HG03521 (cell line): Measurements from ENCODE around the gene KRTAP3-2.
"Not testable (repeated sequence)": the region's sequence is repeated elsewhere in the genome, so short reads cannot be mapped to it uniquely, and the experiment has no call there.

Experiments
- ATAC-seq: cut with Tn5 transposase; IDR thresholded peaks from one replicate; pipeline ENCODE4 v1.9.1; 2021; ENCODE audit warnings: mild to moderate bottlenecking, moderate library complexity; ENCODE audit not compliant: unreplicated experiment

KRTAP3-2 gene

GRCh38 chr17:40999563-40999962, at the start of gene KRTAP3-2:
KRTAP3-2 (minus strand) TSS chr17:40999906; CDS start chr17:40999853, 53 bp downstream.
- ATAC-seq, result not testable (repeated sequence)

DNA sequence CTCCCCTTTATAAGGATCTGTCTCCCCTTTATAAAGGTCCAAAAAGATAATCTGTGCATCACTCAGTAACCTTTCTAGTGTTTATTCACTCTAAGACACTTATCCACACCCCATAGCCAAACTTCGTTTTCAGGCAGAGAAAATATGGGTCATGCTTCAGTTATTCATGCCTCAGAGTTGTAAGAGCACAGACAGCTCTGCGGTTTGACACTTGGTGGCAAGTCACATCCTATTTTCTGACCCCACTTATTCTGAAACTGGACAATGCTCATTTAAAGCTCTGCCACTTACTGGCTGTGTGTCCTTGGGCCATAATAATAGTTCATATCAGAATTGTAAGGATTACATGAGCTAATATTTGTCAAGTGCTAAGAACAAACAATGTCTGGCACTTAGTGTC, 49.4 kb upstream of the KRTAP3-2 start:
- no peak for ATAC-seq

DNA sequence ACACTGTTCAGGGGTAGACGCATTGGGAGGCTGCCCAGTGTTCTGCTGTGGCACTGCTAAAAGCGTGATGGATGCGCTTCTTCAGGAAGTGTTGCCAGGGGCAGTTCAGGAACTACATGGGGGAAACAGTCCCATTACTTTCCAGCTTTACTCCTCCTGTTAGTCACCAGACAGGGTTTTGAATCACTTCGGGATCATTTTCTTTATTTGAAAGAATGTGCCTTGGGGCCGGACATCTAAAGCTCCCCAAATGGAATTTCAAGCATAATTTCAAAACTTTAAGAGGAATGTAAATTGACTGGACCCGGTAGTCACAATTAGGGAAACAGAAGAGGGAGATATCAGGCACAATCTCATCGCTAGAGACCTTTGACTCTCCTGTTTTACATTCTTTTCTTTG, 48.7 kb upstream of the KRTAP3-2 start:
- no peak for ATAC-seq

- not testable (repeated sequence) for ATAC-seq
Observed at GRCh38 chr17:41046735-41047465, 47.2 kb upstream of the KRTAP3-2 start, which contains the start of gene KRTAP2-1. KRTAP2-1 (minus strand) TSS chr17:41047316; CDS start chr17:41047267, 49 bp downstream.

DNA sequence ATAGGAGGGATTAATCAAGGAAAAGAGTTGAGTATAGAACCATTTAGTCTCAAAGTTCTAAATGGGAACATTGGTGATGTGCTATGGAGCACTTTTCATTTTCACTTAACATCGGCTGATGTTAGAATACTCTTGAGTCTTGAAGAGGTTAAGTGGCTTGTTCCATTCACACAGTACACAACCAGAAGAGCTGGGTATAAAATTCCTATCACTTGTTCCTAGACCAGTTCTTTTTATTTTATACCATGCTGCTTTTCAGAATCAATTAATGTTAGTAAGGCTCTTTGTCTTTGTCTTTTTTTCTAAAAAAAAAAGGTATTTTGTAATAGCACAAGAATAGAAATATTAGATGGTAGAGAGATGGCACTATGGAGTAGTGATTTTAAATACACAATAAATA, 43.2 kb upstream of the KRTAP3-2 start:
- no peak for ATAC-seq

GRCh38 chr17:41040783-41041571, 41.3 kb upstream of the KRTAP3-2 start, which contains the start of gene KRTAP1-1:
KRTAP1-1 (minus strand) TSS chr17:41041450; CDS start chr17:41041397, 53 bp downstream.
- not testable (repeated sequence) for ATAC-seq

- no peak for ATAC-seq
Observed at GRCh38 chr17:41037853-41038350, 38.2 kb upstream of the KRTAP3-2 start.

GRCh38 chr17:41034346-41034935, 34.7 kb upstream of the KRTAP3-2 start, which contains the start of gene KRTAP1-3:
KRTAP1-3 (minus strand) TSS chr17:41034874; CDS start chr17:41034821, 53 bp downstream.
- not testable (repeated sequence) for ATAC-seq

DNA sequence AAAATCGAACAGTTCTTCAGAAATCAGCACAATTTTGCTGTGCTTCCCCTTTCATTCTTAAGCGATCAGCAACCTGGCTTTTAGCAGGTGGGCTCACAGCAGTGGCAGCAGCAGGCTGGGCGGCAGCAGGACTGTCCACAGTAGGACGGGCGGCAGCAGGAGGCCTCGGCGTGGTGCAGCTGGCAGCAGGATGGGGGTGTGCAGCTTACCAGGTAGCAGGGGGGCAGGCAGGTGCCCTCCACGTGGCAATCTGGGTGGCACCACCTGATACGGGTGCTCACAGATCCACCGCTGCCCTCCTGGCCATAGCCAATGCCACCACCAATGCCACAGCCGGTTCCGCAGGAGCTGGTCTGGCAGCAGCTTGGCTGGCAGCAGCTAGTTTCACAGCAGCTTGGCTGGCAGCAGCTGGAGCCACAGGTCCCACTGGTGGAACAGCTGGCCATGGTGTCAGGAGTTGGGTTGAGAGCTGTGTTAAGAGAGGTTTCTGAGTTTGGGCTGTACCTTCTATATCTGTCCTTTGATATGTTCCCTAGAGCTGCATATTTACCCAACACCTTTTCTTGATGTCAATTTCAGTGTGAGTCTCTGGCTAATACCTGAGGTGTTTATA, 30.0 kb upstream of the KRTAP3-2 start, which contains the start of gene KRTAP1-4:
Gene KRTAP1-4, minus strand, starts transcription at position 563 of the 613 bp plus-strand sequence. Its CDS starts 117 bp downstream, at position 446.
- ATAC-seq, result no peak

GRCh38 chr17:41026715-41027471, 27.2 kb upstream of the KRTAP3-2 start, which contains the start of gene KRTAP1-5:
KRTAP1-5 (minus strand) TSS chr17:41027208; CDS start chr17:41027155, 53 bp downstream.
- no peak for ATAC-seq

GRCh38 chr17:41024697-41025096, 25.0 kb upstream of the KRTAP3-2 start:
- ATAC-seq, result no peak

DNA sequence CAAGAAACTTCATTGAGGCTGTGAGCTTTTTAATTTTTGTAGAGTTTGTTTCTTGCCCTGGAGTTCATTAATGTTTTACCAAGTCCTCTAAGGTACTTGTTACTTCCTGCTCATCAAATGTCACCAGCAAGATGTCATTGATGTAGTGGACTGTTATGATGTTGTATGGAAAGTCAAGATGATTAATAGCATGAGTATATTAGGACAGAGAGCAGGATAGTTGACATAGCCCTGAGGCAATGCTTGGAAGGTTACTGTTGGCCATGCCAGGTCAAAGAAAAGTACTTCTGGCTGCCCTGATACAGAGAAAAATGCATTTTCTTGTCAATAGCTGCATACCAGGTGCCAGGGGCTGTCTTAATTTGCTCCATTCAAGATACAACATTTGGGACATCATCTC, 20.6 kb upstream of the KRTAP3-2 start:
- no peak for ATAC-seq

DNA sequence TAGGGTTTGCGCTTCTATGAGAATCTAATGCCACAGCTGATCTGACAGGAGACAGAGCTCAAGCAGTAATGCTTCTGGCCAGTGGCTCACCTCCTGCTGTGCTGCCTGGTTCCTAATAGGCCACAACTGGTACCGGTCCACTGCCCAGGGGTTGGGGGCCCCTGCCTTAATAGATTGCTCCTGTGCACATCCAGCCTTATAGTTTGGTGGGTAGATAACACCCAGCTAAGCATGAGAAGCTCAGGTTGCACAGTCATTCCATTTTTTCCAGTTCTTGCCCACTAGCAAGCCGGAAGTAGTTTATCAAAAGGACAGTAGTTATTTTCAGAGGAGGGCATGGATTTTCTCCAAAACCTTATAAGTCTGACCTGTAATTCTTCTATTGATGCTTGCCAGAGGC, 19.7 kb upstream of the KRTAP3-2 start:
- ATAC-seq, result no peak

DNA sequence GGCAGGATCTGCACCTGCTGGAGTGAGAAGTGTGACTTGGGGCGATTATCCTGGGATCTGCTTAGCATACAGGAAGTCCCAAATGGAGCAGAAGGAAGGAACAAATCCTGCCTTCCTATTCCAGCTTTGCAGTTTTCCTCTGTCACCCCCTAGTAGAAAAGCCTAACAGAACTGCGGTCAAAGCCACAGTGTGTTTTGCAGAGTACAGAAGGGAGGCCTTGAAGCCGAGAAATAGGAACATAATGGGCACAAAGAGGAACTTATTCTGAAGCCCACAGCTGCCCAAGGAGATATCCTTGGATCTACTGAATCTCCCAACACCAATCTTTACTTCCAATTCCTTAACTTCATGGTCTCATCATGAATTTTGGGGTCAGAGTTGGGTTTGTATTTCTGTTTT, 18.8 kb upstream of the KRTAP3-2 start:
- ATAC-seq, result no peak

DNA sequence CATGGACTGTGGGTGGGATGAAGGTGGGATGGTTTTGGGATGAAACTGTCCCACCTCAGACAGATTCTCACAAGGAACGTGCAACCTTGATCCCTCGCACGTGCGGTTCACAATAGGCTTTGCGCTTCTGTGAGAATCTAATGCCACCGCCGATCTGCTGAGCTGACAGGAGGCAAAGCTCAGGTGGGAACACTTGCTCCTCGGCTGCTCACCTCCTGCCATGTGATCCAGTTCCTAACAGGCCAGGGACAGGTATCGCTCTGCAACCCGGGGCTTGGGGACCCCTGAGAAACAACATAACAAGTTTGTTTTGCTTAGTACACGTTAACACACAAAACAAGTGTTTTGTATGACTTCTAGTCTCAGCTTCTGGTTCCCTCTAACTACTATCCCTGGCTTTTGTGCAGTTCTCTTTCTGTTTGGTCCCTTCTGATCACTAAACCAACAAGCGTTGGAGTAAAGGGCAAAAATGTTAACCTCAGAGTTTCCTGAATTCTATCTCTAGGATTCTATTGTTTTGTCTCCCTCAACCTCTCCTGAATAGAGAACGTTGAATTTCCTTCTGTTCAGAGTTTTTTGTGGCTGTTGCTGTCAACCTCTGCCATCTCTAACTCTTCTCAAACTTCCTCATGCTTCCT, 17.0 kb upstream of the KRTAP3-2 start:
- ATAC-seq, result no peak

- no peak for ATAC-seq
Observed at GRCh38 chr17:41015454-41015853, 15.7 kb upstream of the KRTAP3-2 start.

DNA sequence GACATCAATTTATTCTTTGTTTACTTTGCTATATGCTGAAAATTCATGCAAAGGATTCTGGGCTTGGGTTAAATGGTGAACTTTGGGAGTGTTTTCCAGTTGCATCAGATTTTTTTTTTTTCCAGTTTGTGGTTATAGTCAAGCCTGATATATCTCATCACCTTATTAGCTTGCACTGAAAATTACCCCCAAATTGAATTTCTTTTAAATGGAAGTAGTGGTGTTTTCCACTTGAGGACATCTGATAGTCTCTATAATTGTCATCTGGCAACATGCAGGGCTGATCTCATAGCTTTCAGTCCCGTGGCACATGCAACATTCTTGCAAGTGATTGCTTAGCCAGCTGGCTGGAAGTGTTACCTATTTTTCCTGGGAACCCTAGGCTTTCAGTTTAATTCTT, 13.9 kb upstream of the KRTAP3-2 start:
- no peak for ATAC-seq

DNA sequence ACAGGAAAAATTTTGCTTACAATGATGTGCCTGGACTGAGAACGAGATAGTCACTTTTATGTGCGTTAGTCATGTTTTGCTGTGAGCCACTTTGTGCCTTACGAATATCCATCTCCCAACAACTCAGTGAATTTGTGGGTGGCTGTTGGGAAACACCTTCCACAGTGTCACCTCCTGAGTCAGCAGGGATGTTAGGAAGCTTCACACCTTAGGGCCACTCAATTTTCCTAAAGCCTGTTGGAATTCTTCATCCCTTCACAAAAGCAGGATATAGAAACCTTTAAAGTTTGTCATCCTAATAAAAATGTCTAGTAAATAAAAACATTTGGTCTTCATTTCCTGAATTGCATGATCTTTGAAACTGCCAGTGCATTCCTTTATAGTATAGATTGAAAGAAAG, 13.5 kb upstream of the KRTAP3-2 start:
- no peak for ATAC-seq
